ENCODE data around the gene EIF2D.
A peak's percentile ranks its signal among the peaks of the same experiment; 100 is the strongest.
"Not testable (repeated sequence)": the region's sequence is repeated elsewhere in the genome, so short reads cannot be mapped to it uniquely, and the experiment has no call there.

The EIF2D gene

GRCh38 chr1:206612129-206612876, at the start of gene EIF2D:
EIF2D (minus strand) TSS chr1:206612465; CDS start chr1:206612342, 123 bp downstream.
- peak; percentile 93 for DNase-seq

DNA sequence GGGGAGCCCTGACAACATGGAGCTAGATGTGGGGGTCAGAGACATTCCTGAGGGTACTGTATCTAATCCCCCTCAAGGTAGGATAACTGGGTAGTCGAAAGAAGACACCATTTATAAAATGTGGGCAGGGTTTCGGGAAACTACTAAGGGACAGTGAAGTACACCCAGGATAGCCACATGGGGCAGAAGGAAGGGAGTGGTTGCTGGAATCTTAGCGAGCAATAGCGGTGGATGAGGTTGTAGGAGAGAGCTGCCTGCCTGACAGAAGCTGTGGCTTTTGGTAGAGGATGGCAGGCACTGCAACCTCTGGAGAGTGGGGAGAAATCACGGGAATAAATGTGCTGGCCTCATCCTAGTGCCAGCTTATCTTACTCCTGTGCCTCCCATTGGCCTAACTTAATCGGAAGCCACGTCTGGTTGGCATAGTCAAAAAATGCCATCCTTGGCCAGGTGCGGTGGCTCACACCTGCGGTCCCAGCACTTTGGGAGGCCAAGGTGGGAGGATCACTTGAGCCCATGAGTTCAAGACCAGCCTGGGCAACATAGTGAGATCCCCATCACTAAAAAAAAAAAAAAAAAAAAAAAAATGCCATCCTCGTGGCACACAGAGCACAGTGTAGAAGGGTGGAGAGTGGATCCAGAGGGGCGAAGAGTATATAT, 49.0 kb upstream of the EIF2D start:
- DNase-seq, result no peak

- no peak for DNase-seq
Observed at GRCh38 chr1:206660136-206660535, 47.9 kb upstream of the EIF2D start.

DNA sequence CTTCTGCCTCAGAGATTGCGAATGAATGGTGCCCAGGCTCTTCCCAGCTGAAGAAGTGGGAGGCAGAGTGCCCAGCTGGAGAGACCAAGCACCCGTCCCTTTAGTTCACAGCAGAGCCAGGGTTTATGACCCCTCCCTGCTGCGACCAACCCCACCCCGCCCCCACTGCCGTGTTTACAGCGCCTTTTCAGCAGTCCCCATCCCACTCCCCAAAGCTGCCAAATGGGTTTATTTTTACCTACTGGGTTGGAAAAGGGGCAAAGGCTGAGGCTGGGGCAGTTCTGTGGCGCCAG, 46.7 kb upstream of the EIF2D start:
- no peak for DNase-seq

DNA sequence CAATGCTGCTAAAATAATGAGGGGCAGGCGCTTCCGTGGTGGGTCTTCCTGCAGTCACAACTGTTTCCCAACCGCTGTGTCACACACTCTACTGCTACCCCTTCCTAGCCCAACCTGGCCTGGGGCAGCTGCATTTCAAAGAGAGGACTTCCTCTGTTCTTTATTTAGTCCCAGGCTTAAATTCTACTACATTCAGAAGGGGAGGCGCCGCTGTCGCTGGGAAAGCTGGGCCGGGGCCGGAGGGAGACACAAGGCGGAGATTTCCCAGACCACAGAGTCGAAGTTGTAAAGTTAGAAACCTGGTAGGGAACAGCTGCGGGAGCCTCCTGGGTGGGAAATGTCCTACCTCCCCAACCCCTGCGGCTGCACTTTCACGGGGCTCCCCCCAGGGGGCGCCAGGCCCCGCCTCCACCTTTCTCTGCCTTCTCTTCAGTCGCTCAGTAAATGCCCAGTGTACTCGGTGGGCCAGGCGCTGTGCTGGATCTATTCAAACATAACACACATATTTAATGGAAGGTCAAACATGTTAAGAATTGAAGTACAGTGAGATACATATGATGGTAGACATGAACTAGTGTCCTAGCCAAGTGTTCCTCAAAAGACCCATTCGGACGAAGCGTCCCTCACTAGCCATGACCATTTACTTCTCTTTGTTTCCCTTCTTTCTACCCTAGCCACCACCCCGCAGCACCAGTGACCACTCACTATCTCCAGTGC, 46.2 kb upstream of the EIF2D start:
- peak; percentile 22 for DNase-seq

DNA sequence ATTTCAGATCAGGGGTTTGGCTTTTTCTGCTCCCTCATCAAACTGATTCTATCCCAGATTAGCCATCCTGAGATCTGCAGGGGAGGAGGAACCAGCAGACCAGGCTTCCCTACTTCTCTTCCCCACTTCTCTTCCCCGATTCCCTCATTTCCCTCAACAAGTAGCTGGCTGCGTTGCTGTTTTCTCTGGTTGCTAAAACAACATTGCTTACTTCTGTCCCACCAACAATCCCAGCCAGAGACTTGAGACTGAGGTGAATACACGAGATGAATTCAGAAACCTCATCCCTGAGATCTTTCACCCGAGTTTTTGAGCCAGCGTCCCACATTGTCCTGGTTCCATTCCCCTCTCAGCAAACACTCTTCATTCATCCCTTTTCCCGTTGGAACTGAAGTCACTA, 45.5 kb upstream of the EIF2D start:
- no peak for DNase-seq

- no peak for DNase-seq
Observed at GRCh38 chr1:206656936-206657335, 44.7 kb upstream of the EIF2D start.

DNA sequence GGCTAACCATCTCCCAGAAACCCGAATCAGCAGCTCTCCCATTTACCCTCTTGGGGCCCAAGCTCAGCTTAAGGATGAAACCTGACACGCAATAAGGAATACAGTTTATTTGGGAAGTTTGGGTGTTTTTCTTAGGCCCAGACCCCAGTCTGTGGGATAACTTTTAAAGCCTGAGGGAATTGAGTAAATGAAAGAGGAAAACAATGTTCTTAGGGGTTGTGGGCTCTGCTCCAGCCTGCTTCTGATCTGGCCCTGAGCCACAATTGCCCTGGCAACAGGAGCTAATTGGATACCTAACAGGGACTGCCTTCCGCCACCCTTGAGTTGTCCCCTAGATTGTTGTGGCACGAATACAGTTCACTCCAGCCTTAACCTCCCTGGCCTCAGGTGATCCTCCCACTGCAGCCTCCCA, 43.2 kb upstream of the EIF2D start:
- no peak for DNase-seq

GRCh38 chr1:206654828-206655227, 42.6 kb upstream of the EIF2D start:
- no peak for DNase-seq

DNA sequence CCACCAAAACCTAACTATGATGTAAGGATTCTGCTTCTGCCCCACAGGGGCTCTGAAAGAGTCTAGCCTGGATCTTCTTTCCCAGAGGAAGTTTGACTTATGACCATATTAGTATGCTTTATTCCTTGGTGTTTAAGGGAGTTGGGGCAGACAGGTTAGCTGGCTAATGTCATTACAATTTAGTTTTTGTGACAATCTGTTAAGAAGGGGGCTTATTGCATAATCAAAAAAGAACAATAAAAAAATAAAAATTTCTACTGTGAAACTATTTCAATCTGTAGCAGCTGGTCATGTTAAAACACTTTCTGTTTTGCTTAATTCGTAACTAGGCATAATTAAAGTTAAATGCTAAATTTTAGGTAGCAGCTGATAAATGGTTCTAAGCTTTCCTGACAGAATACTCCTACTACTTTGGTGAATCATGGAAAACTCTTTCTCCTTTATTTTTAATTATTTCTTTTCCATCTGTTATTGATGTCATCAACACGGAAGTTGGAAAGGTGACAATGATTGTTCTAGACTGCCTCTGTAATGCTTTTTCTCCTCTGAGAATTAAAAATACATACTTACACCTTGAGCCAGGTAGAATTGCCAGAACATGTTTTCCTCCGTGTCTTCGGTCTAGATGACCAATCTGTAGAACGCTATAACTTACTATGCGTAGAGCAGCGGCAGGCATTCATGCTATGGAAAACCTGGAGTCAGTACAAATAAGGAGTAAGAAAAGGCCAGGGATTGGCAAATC, 41.6 kb upstream of the EIF2D start:
- no peak for DNase-seq

GRCh38 chr1:206651958-206652890, 40.0 kb upstream of the EIF2D start:
- no peak for DNase-seq

GRCh38 chr1:206651014-206651413, 38.7 kb upstream of the EIF2D start:
- DNase-seq, result no peak

GRCh38 chr1:206649261-206649921, 37.1 kb upstream of the EIF2D start:
- no peak for DNase-seq

- DNase-seq, result no peak
Observed at GRCh38 chr1:206647224-206647623, 35.0 kb upstream of the EIF2D start.

DNA sequence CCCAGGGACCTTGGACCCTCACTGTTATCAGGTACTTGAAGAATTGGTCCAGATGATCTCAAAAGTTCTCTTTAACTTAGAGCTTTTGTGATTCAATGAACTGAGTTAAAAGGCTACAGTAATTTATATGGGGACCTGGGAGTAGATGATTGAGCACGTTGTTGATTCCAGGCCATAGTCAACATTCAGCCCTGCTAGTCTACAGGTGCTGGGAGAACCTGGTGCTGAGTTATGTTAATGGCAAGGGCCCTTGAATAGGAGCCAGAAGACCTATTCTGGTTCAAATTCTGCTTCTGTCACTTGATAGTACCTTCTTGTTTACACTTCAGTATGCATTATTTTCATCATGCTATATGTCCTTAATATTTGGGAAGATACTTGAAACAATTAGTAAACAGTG, 34.2 kb upstream of the EIF2D start:
- no peak for DNase-seq

GRCh38 chr1:206643118-206643698, 30.9 kb upstream of the EIF2D start:
- no peak for DNase-seq

DNA sequence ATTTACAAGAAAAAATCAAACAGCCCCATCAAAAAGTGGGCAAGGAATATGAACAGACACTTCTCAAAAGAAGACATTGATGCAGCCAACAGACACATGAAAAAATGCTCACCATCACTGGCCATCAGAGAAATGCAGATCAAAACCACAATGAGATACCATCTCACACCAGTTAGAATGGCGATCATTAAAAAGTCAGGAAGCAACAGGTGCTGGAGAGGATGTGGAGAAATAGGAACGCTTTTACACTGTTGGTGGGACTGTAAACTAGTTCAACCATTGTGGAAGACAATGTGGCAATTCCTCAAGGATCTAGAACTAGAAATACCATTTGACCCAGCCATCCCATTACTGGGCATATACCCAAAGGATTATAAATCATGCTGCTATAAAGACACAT, 29.8 kb upstream of the EIF2D start:
- not testable (repeated sequence) for DNase-seq

DNA sequence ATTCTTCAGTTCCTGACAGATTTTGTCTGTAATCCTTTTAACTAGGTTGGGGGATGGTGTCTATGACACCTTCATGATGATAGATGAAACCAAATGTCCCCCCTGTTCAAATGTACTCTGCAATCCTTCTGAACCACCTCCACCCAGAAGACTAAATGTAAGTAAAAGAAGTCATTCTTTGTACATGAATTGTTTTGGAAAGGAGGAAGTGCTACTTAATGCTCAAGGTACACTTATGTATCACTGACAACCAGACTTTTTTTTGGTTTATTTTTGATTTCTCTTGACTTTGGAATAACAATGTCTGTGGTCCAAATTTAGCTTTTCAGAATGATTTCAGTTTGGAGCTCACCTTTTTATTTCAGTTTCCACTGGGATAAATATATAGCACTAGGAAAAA, 25.3 kb upstream of the EIF2D start:
- no peak for DNase-seq

GRCh38 chr1:206636671-206637070, 24.4 kb upstream of the EIF2D start:
- no peak for DNase-seq

DNA sequence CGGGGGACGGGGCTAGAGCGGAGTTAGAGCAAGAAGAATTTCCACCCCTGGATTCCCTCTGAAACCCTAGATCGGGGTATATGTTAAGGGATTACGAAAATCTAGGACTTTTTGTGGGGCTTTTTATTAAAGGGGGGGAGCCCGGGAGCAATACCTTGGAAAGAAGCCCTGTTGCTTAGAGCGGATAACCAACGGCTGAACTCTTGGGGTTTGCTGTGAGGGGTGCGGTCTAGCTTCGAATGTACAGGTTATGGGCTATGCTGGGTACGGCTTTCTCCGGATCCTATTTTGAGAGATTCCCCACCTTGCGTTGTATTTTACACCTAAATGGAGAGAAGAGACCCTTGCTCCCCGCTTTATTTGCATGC, 23.7 kb upstream of the EIF2D start:
- no peak for DNase-seq
